Measurements from ENCODE around the gene RBM14.

Gene RBM14

DNA sequence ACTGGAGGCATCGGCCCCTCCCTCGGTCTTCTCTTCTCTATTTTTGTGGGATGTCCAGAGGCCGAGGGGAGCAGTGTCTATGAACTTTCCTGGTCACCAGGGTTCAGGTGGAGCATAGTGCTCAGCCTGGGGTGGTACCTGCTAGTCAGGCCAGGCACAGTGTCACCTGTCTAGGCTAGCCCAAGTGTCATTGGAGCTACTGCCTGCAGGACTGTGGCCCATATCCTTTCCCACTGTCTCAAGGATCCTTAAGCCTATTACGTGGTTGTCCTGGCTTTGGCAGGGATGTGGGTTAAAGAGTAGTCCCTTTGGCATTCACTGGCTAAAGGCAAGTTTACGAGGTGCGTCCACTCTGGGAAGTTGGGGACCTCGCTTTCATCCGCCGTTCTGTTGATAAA is 9.3 kb downstream of the RBM14 start:
- FAIRE-seq: no peak
- TF ChIP-seq TAF1 (IDR thresholded peaks at IDR 0.05; ENCODE audit: borderline replicate concordance, low read depth, low read length): no peak
- TF ChIP-seq POLR2AphosphoS5 (IDR thresholded peaks at IDR 0.05; ENCODE audit: low read depth, low read length): 0 out of 2 replicates have a peak, but pooled peaks have one; percentile 42
- no peak; the same call in 1 of the 2 replicates for TF ChIP-seq POLR2A (IDR thresholded peaks at IDR 0.05; ENCODE audit: low read depth, low read length)
- DNase-seq (ENCODE audit: insufficient read length): no peak

GRCh38 chr11:66626382-66626781 is 10.0 kb downstream of the RBM14 start:
- TF ChIP-seq TAF1 (IDR thresholded peaks at IDR 0.05; ENCODE audit: borderline replicate concordance, low read depth, low read length) (no peak), POLR2A (IDR thresholded peaks at IDR 0.05; ENCODE audit: low read depth, low read length) (no peak), POLR2AphosphoS5 (IDR thresholded peaks at IDR 0.05; ENCODE audit: low read depth, low read length) (no peak)
- FAIRE-seq (no peak), DNase-seq (ENCODE audit: insufficient read length) (no peak)

DNA sequence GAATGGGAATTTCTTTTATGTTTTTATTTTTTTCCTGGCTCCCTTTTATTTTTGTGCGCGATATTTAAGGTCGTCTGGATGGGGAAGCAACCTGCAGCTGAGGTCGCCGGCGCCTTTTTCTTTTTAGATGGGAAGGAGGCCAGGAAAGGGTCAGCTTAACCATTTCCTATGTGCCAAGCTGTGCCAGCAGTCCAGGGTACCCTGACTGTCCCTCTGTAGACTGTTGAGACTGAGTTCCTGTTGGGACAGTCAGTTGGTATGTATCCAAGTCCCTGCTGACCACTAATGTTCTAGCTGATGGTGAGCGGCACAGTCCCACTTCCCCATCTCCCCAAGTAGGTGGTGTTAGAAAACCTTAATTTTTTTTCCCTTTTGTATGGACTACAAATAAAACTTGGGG is 10.5 kb downstream of the RBM14 start:
- TF ChIP-seq TAF1 (IDR thresholded peaks at IDR 0.05; ENCODE audit: borderline replicate concordance, low read depth, low read length) (no peak), POLR2AphosphoS5 (IDR thresholded peaks at IDR 0.05; ENCODE audit: low read depth, low read length) (no peak; the same call in 1 of the 2 replicates)
- DNase-seq (ENCODE audit: insufficient read length): no peak
- no peak for FAIRE-seq

DNA sequence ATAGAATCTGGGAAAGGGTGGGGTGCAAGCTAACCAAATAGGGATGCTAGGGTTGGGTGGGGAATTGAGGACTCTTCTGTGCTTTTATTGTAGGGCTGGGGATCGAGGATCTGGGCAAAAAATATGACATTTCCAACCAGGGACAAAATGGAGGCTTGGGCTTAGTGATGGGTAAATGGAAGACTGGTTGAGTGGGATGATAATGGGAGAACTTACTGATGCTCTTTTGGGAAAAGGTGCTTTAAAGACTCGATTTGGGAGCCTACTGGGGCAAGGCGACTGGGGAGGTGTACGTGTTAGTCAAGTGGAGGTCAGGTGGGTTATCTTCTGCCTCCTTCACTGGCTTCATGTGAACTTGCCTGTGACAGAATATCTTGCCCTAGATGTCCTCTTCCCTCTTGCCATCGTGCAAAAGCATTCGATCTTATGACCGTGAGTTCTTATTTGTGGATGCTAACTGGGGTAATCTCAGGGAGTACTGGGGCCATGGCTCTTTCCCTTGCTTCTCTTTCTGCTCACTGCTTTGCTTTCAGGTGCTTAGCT is 11.7 kb downstream of the RBM14 start:
- FAIRE-seq (no peak), DNase-seq (ENCODE audit: insufficient read length) (no peak)
- TF ChIP-seq TAF1 (IDR thresholded peaks at IDR 0.05; ENCODE audit: borderline replicate concordance, low read depth, low read length) (no peak), POLR2AphosphoS5 (IDR thresholded peaks at IDR 0.05; ENCODE audit: low read depth, low read length) (peak; percentile 61; the same call in 1 of the 2 replicates)

GRCh38 chr11:66629356-66629755 is 12.9 kb downstream of the RBM14 start:
- TF ChIP-seq TAF1 (IDR thresholded peaks at IDR 0.05; ENCODE audit: borderline replicate concordance, low read depth, low read length): no peak
- no peak for TF ChIP-seq POLR2A (IDR thresholded peaks at IDR 0.05; ENCODE audit: low read depth, low read length)
- no peak for TF ChIP-seq POLR2AphosphoS5 (IDR thresholded peaks at IDR 0.05; ENCODE audit: low read depth, low read length)
- no peak for DNase-seq (ENCODE audit: insufficient read length)
- FAIRE-seq: no peak

GRCh38 chr11:66631883-66632282 is 15.5 kb downstream of the RBM14 start:
- FAIRE-seq (peak; percentile 14), DNase-seq (ENCODE audit: insufficient read length) (no peak)
- TF ChIP-seq POLR2A (IDR thresholded peaks at IDR 0.05; ENCODE audit: low read depth, low read length): no peak
- no peak for TF ChIP-seq TAF1 (IDR thresholded peaks at IDR 0.05; ENCODE audit: borderline replicate concordance, low read depth, low read length)
- TF ChIP-seq POLR2AphosphoS5 (IDR thresholded peaks at IDR 0.05; ENCODE audit: low read depth, low read length): no peak; the same call in 1 of the 2 replicates

DNA sequence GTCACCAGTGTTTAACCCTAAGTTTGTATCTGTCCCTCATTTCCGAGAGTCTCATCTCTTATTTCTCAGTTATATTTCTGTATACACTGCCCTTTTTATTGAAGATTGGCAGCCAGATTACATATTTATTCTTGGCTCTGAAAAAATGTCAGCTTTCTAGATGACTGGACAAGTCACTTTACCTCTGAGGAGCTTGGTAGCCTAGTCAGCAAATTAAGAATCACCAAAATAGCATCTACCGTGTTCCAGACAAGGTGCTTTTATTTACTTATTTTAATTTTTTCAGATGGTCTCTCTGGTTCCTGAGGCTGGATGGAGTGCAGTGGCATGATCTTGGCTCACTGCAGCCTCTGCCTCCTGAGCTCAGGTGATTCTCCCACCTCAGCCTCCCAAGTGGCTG is 16.5 kb downstream of the RBM14 start:
- FAIRE-seq (no peak), DNase-seq (ENCODE audit: insufficient read length) (no peak)
- TF ChIP-seq POLR2AphosphoS5 (IDR thresholded peaks at IDR 0.05; ENCODE audit: low read depth, low read length) (no peak), TAF1 (IDR thresholded peaks at IDR 0.05; ENCODE audit: borderline replicate concordance, low read depth, low read length) (no peak), POLR2A (IDR thresholded peaks at IDR 0.05; ENCODE audit: low read depth, low read length) (no peak)

- DNase-seq (ENCODE audit: insufficient read length) (no peak), FAIRE-seq (no peak)
- TF ChIP-seq POLR2AphosphoS5 (IDR thresholded peaks at IDR 0.05; ENCODE audit: low read depth, low read length) (no peak), POLR2A (IDR thresholded peaks at IDR 0.05; ENCODE audit: low read depth, low read length) (no peak), TAF1 (IDR thresholded peaks at IDR 0.05; ENCODE audit: borderline replicate concordance, low read depth, low read length) (no peak)
Measured at GRCh38 chr11:66636411-66636810, 20.0 kb downstream of the RBM14 start.

- no peak for TF ChIP-seq TAF1 (IDR thresholded peaks at IDR 0.05; ENCODE audit: borderline replicate concordance, low read depth, low read length)
- TF ChIP-seq POLR2AphosphoS5 (IDR thresholded peaks at IDR 0.05; ENCODE audit: low read depth, low read length): no peak
- no peak for TF ChIP-seq POLR2A (IDR thresholded peaks at IDR 0.05; ENCODE audit: low read depth, low read length)
- DNase-seq (ENCODE audit: insufficient read length): no peak
- FAIRE-seq: no peak
Measured at GRCh38 chr11:66637557-66638176, 21.2 kb downstream of the RBM14 start.

DNA sequence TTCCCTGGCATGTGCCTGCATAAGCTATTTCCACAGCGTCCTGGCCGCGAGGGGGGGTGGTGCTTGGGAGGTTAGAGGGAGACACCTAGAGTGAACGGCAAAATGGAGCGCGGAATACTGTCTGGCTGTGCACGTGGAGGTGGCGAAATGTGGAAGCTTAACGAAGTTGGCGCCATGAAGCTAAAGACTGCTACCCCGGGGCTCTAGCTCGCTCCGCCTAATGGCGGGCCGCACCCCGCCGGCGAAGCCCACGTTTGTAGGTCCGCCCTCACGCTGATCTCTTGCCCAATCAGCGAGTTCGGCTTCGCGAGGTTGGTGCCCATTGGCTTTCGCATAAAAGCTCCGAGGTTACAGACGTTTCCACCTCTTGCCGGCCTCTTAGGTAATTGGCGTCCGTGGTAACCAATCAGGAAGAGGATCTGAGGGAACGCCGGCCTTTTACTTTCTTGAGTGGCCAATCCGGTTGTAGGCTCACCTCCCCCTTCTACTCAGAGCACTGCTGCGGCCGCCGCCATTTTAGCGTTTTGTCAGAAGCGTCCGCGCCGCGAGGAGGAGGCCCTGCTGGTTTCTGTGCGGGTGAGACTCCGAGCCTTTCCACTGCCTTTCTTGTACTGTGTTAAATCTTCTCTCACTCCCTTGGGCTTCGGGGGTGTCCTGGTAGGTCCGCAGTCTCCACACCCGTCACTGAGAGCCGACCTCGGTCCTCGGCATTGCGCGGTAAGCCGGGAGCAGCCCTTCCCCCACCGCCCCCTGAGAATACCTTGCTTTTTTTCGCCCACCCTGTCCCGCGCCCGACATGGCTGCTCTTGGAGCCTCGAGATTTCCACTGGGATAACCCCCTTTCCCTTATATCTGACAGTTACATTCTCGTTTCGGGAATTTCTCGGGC is 22.0 kb downstream of the RBM14 start, which contains the start of gene RBM4:
RBM4 (plus strand) TSS at position 527 of the 889 bp plus-strand sequence. CDS start 1,009 bp downstream, outside the sequence.
- TF ChIP-seq TAF1 (IDR thresholded peaks at IDR 0.05; ENCODE audit: borderline replicate concordance, low read depth, low read length) (peak; percentile 84; the same call in 1 of the 2 replicates), POLR2A (IDR thresholded peaks at IDR 0.05; ENCODE audit: low read depth, low read length) (peak; percentile 94), POLR2AphosphoS5 (IDR thresholded peaks at IDR 0.05; ENCODE audit: low read depth, low read length) (peak; percentile 93)
- FAIRE-seq (peak; percentile 94), DNase-seq (ENCODE audit: insufficient read length) (peak; percentile 94)

DNA sequence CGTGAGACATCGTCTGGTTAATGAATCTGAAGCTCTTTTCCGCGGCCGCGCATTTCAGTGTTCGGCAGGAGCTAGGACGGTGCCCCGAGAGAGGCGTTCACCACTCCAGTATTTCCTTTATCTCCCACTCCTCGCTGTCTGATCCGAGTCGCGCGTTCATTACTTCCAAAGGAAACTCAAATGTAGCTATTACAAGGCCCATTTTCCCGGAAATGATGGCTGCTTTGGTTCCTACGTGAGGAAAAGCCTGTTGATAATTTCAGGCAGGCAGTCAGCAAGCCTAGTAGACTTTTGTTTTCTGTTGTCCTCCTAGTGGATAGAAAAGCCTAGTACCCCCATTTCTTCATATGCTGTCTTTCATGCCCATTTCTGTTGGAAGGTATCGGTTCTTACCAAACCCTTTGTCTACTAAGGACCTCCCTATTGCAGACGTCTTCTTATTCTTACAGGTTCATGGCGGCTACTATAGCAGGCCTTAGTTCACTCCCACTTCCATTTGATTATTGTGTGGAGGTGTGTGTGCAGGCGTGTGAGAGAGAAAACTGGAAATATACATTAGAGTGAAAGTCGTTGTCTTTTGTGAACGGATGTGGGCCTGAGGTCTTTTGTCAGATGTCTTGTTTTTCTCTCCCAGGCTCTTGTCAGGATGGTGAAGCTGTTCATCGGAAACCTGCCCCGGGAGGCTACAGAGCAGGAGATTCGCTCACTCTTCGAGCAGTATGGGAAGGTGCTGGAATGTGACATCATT is 22.8 kb downstream of the RBM14 start:
- TF ChIP-seq TAF1 (IDR thresholded peaks at IDR 0.05; ENCODE audit: borderline replicate concordance, low read depth, low read length) (no peak), POLR2A (IDR thresholded peaks at IDR 0.05; ENCODE audit: low read depth, low read length) (no peak; the same call in 1 of the 2 replicates)
- DNase-seq (ENCODE audit: insufficient read length): no peak
- peak; percentile 91 for FAIRE-seq

All from GM12892 (cell line).